ENCODE data around the gene LRRC37B.
"Not testable (repeated sequence)": the region's sequence is repeated elsewhere in the genome, so short reads cannot be mapped to it uniquely, and the experiment has no call there.

The LRRC37B gene

DNA sequence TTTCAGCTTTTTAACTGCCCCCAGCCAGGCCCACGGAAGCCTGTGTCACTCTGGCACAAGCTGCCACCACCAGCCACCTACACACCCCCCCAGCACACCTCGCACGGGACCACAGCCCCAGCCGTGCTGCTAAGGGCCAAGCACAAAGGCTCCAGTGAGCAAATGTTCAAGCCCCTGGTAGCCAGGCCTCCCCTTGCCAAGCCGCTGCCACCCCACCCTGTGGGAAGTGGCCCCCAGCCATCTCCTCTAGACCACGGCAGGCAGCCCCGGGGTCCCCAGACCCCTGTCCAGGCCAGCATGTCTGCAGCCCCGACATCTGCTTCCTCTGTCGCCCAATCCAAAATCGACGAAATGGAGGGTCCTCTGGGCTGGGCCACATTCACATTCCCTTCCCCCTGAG is 35.1 kb downstream of the LRRC37B start:
- not testable (repeated sequence) for DNase-seq

DNA sequence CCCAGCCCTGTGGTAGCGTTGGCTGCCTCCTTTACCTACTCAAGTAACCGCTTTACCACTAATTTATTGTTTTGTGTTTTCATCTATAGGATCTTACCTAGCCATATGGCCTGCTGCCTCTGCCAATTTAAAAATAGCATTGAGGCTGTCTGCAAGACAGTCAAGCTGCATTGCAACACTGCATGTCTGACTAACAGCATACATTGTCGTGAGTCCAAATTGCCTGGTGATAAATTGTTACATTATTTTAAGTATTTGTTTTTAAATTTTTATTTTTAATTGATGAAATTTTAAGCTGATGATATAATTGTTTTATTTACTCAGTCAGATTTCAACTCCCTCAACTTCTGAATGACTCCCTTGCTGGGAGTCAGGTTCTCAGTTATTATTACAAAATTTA is 38.4 kb downstream of the LRRC37B start:
- peak; percentile 24 for DNase-seq

DNA sequence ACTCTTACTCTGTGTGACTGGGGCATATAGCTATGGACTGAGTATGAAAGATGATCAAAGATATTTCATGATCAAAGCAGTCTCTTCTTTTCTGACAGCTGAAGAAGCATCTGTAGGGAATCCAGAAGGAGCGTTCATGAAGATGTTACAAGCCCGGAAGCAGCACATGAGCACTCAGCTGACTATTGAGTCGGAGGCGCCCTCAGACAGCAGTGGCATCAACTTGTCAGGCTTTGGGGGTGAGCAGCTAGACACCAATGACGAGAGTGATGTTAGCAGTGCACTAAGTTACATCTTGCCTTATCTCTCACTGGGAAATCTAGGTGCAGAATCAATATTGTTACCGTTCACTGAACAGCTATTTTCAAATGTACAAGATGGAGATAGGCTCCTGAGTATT is 40.5 kb downstream of the LRRC37B start:
- DNase-seq = not testable (repeated sequence)

DNA sequence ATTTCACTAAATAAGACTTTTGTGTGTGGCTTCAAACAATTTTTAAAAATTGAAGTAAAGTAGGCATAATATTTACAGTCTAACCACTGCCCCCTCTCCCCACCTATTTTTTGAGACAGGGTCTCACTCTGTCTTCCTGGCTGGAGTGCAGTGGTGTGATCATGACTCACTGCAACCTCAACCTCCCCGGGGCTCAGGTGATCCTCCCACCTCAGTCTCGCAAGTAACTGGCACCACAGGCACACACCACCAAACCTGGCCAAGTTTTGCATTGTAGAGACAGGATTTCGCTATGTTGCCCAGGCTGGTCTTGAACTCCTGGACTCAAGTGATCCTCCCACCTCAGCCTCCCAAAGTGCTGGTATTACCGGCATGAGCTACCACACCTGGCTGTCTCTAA is 47.8 kb downstream of the LRRC37B start:
- not testable (repeated sequence) for DNase-seq

- DNase-seq = not testable (repeated sequence)
These were observed 48.2 kb downstream of the LRRC37B start for GRCh38 chr17:32055425-32055824.

DNA sequence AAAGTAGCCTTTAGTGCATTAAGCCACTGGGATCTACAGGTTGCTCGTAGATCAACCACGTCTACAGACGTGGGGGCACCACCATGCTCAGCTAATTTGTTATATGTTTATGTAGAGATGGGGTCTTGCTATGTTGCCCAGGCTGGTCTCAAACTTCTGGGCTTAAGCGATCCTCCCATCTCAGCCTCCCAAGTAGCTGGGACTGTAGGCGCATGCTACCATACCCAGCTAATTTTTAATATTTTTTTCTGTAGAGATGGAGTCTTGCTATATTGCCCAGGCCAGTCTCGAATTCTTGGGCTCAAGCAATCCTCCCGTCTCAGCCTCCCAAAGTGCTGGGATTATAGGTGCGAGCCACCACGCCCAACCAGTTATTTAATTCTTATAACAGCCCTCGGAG is 49.3 kb downstream of the LRRC37B start:
- not testable (repeated sequence) for DNase-seq

DNA sequence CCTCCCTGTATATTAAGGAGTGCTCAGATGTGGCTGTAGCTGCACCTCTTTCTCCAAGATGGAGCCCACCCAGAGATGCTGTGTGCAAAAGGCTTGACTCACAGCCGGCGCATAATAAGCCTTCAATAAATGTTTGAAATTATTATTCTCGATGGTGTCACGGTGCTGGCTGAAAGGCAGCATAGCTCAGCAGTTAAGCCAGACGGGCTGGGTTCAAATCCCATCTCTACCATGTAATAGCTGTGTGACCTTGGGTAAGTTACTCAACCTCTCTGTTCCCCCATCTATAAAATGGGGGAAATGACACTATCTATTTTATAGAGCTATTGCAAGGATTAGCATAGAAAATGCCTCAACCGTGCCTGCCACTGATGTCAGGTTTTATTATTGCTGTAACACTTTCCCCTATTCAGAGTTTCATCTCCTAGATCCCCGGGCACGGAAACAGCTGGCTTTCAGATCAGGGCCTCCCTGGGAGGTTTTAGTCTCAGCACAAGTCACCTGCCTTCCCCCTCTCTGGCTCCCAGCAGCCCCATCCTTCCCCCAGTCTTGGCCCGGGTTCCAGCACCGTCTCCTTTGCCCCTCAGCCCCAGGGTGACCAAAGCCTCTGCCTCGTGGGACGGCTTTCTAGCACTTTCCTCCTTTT is 50.4 kb downstream of the LRRC37B start:
- not testable (repeated sequence) for DNase-seq

DNA sequence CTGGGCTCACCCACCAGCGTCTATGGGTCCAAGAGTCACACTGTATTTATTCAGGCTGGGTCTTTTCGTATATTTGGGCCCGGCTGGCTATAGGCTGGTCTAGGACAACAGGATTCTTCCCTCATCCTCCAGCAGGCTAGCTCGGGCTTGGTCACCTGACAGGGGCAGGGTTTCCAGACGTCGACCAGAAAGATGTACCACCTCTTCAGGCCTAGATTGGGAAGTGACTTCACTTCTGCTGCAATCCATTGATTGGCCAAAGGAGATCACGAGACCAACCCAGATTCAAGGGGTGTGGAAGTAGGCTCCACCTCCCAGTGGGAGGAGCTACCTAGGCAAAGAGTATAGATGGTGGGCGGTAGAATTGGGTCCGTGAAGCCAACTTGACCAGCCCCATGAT is 53.5 kb downstream of the LRRC37B start:
- DNase-seq = not testable (repeated sequence)

DNA sequence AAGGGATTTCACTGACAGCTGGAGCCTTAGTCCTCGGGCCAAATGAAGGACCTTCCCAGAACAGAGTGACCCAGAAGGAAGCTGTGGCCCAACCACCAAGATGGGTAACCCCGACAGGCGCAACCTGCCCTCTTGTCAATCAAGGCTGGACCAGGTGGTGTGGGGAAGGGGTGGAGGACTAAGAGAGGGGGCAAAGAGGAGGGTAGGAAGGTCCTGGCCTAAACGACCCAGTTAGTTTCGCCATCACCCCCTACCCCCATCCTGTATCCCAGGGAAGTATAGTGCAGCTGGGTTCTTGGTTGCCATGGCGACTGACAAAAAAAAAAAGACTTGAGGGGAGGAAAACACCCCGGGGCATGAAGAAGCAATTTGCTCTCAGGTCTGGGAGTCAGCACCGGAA is 54.7 kb downstream of the LRRC37B start:
- not testable (repeated sequence) for DNase-seq

DNA sequence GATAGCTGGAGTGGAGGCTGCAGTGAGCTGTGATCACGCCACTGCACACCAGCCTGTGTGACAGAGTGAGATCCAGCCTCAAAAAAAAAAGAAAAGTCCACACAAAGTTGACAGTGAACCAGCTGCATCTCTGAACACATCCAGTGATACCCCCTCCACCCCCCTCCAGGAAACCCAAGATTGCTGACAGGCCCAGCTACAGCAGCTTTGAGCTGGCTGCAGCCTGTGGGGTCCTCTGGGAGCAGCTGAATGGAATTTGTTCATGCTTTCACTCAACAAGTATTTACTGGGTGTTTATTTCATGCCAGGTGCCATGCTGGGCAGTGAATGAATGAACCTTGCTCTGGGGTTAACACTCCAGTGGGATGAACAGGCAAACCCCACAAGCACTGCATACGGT is 56.9 kb downstream of the LRRC37B start:
- not testable (repeated sequence) for DNase-seq

GRCh38 chr17:32066123-32066680 is 59.0 kb downstream of the LRRC37B start:
- not testable (repeated sequence) for DNase-seq

DNA sequence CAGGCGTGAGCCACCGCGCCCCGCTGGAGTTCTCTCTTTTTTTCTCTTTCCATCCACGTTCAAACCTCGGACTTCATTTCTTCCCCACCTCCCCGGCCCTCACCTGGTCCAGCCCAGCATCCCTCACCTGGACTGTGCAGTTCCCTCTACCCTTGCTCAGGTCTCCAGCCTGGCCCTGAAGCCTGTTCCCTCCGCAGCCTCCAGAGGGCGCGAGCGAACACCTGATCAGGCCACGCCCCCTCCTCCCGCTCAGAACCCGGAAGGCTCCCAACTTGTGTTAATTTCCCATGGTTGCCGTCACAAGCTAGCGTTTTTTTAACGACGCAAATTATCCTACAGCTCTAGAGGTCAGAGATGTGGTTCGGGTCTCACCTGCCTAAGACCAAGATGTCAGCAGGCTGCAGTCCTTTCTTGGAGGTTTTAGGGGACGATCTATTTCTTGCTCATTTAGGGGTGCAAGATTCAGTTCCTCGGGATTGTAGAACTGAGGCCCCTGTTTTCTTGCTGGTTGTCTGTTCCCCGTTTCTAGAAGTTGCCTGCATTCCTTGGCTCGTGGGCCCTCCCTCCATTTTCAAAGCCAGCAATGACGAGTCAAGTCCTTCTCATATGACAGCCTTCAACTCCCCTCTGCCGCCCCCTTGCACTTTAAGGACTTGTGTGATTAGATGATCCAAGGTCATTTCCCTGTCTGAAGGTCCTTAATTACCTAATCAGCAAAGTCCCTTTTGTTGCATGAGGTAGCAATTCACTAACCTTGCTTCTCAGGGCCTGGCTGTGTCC is 59.9 kb downstream of the LRRC37B start:
- not testable (repeated sequence) for DNase-seq

GRCh38 chr17:32069067-32069466 is 61.9 kb downstream of the LRRC37B start:
- not testable (repeated sequence) for DNase-seq

DNA sequence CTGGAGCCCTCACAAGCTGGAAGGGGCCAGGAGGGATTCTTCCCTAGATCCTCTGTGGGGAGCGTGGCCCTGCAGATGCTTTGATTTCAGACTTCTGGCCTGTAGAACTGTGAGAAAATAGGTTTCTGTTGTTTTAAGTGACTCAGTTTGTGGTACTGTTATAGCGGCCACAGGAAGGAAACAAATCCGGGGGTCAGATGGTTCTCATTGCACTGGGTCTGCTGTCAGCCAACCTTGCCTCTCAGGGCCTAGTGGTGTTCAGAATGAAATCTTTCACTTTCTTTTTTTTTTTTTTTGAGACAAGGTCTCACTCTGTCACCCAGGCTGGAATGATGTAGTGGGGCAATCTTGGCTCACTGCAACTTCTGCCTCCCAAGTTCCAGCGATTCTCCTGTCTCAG is 64.8 kb downstream of the LRRC37B start:
- DNase-seq = not testable (repeated sequence)

DNA sequence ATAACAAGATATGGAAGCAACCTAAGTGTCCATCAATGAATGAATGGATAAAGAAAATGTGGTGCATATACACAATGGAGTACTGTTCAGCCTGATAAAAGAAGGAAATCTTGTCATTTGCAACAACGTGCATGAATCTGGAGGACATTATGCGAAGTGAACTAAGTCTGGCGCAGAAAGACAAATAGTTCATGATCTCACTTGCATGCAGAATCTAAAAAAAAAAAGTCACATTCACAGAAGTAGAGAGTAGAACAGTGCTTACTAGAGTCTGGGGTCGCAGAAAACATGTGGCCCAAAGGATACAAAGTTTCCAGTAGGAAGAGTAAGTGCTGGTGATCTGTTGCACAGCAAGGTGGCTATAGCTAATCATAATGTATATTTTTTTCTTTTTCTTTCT is 65.9 kb downstream of the LRRC37B start:
- not testable (repeated sequence) for DNase-seq

DNA sequence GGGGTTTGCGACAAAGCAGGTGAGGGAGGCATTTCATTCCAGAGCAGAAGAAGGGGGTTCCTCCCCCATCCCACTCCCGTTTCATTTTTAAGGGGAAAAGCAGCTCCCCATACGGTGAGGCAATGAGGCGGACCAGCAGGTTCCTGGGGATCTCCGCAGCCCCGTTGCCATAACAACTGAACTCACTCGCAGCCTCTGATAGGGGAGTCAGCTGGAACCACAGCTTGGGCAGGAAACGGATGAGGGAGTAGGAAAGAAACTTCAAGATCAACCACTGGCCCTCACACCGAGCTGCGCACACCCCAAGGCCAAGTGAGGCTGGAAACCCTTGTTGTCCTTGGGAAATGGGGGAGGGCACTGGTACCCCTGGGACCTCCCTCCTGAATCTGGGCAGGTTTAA is 72.6 kb downstream of the LRRC37B start:
- DNase-seq = not testable (repeated sequence)

DNA sequence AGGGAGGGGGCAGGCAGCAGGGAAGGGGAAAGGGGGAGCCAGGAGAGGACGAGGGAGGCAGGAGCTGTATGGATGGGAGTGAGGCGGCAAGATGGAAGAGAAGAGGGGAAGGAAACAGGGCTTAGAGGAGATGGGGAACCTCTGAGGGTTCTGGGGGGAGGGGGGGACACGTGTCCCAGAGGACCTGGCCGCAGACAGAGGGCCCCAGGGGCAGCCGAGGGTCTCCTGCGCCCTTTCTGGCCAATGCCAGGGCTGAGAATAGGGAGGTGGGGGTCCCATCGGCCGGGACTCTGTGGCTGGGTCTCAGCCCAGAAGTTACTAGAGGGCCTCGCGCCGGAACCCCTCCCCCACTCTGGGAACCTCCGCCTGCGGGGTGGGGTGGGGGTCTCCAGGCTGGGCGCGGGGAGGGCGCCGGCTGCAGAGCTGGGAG is 76.4 kb downstream of the LRRC37B start:
- DNase-seq = not testable (repeated sequence)

- DNase-seq = peak; percentile 60
These were observed 77.1 kb downstream of the LRRC37B start for GRCh38 chr17:32084003-32084941.

- not testable (repeated sequence) for DNase-seq
These were observed 78.0 kb downstream of the LRRC37B start for GRCh38 chr17:32084942-32085829.

DNA sequence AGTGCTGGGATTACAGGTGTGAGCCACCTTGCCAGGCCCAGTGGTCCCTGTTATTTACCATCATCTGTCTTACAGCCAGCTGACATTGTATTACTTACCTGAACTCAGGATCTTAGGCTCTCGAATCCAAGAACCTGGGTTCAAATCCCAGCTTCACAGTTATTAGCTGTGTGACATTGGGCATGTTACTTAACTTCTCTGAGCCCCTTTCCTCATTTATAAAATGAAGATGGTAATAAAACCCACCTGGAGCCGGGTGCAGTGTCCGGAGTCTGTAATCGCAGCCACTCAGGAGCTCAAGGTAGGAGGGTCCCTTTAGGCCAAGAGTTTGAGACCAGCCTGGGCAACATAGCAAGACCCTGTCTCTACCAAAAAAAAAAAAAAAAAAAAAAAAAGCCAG is 79.7 kb downstream of the LRRC37B start:
- not testable (repeated sequence) for DNase-seq

GRCh38 chr17:32092062-32092461 is 84.9 kb downstream of the LRRC37B start:
- DNase-seq = not testable (repeated sequence)

DNA sequence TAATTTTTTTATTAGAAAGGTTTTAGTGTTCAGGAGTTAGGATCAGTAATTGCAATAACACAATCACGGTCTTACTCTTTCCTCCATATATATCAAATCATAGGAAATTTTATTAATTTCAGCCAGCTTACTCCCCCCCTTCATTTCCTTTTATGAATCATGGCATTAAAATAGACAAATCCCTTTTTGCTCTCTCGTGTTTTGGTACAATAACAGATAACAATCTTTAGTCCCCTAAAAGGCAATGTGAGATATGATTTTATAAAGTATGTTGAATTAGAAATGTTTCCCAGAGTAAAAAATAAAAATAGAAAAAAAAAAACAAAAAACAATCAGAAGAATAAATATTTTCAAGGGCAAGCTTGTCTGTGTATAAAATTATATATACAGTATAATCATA is 92.5 kb downstream of the LRRC37B start:
- no peak for DNase-seq

Measured in NCI-H1694 treated with DMSO at 0.1 percent for 48 hours (cell line).